ENCODE data around the gene SLC35G1.
A peak's percentile ranks its signal among the peaks of the same experiment; 100 is the strongest.

The SLC35G1 gene

DNA sequence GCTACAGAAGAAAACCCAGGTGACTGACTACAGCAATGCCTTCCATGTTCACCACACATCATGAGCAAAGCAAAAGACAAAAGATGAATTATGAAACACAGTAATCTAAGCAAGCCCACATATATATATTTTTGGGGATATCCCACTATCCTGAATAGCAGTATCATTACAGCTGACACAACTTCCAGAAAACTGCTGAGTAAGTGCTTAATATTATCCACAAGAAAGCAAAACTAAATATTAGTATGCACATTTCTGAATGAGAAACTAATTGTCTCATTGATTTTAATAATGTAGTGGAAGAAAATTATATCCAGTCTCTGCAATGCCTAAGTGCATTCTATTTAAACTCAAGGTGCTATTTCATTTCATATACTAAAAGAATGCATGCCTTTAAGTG is 14.5 kb upstream of the SLC35G1 start:
- FAIRE-seq, result no peak

DNA sequence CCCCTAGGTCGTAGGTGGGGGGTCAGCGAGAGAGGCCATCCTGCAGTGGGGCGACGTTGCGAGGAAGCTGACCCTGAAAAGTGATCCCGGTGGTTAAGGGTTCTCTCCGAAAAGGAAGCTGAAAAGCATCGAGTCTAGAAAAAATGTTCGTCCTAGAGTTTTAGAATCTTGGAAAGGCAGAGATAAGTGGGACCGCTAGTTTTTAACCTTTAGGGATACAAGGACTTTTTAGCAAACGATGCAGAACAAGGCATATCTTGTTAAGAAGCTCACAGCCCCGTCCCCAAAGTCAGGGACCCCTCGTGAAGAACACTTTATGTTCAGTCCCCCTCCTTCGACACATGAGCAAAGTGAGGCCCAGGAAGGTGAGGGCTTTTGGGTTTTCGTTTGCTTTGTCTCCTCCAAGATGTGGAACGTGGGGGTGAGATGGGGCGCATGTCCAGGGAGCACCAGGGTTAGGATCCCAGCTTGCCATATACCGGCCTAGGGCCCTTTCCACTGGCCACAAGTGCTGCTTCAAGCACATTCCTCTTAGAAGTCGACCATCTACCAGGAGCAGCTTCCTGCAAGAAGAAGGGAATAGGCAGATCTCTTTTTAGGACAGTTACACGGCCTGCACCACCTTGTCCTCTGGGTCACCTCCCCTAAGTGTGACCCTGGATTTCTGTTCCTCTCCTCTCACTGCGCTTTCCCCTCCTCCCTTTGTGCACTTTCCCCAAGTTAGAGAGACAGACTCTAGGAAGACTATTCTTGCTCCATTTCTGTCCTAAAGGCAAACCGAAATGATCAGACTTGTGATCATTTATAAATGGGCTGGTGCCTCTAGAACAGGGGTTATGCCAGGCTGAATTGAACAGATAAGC is 969 bp downstream of the SLC35G1 start:
- FAIRE-seq, result no peak

DNA sequence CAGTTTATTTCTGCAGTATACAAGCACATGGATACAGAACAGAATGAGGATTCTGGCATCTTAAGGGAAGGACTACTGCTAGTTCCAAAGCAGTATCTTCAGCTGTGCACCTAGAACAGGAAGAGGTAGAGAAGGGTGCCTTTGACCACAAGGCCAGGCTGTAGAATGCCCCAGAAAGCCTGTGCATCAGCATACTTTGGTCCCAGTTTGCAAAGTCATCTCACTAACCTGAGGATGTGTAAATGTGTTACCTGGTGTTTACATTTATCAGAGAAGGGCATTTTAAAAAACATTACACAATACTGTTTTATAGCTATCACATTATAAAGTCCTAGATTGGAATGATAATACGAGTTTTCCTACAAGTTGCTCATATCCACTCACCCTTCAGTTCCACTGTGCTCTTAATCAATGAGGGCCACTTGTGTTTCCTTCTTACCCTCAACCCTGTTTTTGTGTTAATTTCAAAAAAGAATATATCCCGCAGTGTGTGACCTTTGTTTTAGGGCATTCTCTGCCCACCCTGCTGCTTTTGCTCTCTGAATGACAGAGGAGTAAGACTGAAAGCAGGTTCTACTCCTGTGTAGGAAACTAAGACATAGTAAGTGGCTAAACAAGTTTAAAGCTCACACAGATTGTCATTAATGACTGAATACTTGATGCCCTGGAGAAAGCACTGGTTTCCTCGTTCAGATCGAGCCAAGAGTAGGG is 3.4 kb downstream of the SLC35G1 start:
- FAIRE-seq, result no peak

DNA sequence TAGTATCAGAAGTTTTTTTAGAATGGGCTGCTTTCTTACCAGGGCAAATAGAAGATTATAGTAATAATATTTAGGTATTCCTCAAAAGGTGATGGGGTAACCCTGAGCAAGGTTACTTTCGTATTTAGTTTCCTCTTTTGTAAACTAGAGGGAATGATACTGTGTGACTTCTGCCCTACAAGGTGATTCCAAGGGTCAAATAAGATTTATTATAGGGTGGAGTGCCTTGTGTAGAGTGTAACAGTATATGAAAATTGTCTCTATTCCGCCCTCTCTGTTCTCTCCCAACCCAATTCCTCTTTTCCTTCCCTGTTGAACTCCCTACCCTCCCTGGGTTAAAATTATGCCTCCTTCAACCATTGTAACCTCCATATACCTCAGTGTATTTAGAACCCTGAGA is 5.3 kb downstream of the SLC35G1 start:
- no peak for FAIRE-seq

DNA sequence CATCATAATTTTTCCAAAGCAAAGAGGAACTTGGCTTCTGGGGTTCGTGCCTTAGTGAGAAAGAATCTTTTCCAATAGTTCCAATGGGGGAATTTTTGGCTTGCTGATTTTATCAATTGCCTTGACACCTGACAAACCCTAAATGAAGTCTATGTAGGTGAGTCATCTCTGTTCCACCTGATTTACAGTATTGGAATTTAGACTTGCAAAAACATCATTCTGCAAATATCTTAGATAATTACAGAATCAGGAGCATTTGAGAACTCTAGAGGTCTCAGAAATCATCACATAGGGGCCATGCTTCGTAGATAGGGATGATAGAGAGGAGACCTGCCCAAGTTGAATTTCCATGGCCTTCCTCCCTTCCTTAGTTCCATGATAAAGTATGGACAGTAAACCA is 9.3 kb downstream of the SLC35G1 start:
- no peak for FAIRE-seq

DNA sequence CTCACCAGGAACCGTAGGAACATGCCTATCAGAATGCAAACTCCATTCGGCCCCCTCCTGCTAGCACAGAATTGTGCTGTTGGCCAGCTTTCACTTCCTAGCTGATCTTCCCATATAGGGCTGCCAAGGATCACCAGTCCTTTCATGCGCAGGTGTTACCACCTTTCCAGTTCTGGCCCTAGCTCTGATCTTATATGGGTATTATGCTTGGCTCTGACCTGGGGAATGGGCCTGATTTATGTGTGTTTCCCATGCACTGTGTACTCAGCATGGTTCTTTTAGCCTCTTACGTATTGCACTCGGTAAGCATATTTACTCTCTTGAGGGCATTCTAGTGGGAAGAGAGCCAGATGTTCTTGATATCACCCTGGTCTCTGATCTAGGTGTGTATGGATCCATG is 11.1 kb downstream of the SLC35G1 start:
- FAIRE-seq, result no peak

DNA sequence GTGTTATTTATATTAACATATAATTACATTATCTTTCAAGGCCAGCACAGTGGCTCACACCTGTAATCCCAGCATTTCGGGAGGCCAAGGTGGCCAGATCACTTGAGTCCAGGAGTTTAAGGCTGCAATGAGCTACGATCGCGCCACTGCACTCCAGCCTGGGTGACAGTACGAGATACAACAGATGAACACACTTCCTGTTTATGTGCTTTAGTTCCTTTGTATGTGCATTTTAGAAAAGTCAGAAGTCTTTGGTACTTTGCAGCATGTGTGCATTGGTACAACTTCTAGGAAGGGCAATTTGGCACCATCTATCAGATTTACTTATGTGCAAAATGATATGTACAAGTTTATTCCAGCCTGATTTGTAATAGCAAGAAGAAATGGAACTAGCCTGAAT is 13.3 kb downstream of the SLC35G1 start:
- FAIRE-seq, result no peak

DNA sequence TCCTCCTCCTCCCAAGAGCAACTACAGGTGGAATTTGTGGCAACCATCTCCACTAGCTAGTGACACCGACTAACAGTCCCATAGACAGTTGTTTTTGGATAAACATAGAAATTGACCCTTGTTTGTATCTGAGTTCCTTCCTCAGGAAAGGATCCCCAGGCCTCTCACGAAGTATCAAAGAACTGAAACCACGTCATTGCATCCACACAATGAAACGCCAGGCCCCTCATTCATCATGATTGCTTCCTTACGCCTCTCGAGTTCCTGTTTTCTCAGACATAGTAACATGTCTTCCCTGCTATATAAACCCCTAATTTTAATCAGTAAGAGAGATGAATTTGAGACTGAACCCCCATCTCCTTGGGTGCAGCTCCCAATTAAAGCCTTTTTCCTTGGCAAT is 18.1 kb downstream of the SLC35G1 start:
- no peak for FAIRE-seq

DNA sequence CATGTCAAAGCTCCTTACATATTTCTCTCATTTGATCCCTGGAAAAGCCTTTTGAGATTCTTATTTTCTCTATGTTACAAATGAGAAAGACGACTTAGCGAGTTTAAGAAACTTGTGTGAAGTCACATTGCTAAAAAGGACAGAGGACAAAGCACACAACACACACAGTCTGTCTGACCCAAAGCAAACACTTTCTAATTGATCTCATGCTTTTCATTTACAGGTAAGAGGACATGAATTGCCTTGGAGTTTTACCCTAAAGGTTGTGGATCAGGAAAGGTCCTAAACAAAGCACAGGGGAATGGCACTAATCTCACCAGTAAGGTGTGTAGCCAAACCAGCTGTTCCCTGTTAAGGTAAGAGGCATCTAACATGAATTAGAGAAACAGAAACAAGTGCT is 18.7 kb downstream of the SLC35G1 start:
- FAIRE-seq, result no peak

DNA sequence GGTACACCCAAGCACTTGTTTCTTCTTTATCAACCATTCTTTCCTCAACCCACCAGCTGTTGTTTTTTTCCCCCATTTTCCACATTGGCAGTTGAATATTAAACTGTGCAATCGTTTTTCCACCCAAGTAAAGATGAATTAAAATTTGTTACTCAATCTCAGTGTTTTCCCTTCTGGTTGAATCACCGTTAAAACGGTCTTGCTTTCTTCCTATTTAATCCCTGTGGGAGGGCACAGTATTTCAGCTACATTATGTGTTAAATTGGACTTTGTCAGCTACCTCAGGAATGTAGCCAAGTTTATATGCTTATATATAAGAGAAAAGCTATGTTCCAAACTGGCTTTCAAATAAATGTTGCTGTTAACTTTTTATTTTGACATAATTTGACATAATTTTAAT is 19.9 kb downstream of the SLC35G1 start:
- FAIRE-seq, result no peak

DNA sequence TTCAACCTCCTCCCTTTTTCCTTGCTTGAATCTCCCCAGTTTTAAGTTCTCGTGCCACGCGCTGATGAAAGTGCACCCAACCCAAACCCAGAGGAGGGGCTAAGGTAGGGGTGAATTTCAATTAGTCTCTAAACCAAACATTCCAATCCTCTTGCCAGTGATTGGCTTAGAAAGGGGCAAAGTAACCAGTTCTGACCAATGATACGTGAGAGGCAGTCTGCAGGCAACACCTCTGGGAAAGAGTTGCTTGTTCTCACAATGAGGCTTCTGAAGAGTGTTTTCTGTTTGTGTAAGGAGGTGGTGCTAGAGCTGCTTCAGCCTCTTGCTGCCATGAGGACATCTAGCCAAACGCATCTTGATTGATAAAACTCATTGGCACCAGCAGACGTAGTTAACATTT is 21.8 kb downstream of the SLC35G1 start:
- no peak for FAIRE-seq

DNA sequence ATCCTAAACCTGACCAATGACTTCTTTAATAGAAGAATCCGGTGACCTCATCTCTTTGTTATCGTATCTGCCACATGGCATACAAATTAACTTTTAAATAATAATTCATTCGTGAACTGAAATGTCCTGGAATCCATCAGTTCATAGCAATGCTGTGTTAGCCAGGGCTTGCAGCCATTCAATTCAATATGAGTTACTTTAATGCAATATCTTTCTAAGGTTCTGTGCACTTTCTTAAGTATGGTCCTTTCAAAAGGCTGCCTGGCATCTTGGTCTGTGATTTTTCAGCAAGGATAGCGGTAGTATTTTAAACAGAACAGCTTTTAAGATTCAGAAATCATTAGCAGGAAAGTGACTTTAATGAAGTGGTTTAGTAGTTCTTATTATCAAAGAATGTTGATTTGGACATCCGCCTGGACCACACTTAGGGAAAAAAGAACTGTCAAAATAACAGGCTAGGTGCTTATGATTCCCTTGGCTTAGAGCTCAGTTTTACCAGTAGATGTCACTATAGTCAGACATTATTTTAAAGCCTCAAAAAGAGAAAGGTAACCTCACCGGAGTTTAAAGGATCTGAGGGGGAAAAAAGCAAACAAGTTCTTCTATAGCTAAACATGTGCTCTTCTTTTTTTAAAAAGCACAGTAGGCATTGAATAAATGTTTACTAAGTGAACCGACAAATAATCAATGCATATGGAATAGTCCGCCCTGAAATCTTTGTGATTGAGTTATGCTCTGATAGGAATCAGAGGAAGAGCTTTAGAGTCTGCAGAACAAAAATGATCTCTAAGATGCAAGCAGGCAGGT is 22.7 kb downstream of the SLC35G1 start:
- peak; percentile 94 for FAIRE-seq

DNA sequence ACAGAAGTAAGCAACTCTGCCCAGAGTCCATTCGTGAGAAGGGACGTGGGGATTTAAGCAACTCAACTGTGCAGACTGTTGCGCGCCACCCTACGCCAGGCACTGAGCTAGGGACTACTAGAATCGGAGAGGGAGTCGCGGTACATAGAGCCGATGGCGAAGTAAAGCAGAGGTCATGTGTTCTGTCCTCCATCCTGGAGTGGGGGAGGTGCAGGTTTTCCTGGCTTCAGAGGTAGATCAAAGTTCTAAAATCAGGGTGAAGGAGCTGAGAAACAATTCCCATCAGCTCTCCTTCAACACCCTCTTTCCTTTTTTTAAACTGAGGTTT is 23.2 kb downstream of the SLC35G1 start:
- peak; percentile 13 for FAIRE-seq

DNA sequence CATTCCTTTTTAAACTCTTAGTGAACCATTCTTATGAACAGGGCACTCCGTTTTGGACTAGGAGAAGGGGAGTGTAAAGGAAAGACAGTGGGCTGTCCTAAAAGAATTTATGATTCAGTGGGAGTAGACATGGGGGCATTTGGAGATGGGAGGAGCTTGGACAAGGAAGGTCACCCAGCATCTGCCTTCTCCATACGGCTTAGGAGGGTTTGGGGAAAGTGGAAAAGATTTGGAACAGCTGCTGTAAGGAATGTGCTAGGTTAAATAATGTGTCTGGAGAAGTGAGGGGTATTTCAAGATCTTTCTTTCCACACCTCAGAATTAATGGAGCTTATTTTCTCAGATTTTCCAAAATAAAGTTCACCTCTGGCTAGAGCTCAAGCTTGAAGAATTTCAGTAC is 24.0 kb downstream of the SLC35G1 start:
- FAIRE-seq, result no peak

DNA sequence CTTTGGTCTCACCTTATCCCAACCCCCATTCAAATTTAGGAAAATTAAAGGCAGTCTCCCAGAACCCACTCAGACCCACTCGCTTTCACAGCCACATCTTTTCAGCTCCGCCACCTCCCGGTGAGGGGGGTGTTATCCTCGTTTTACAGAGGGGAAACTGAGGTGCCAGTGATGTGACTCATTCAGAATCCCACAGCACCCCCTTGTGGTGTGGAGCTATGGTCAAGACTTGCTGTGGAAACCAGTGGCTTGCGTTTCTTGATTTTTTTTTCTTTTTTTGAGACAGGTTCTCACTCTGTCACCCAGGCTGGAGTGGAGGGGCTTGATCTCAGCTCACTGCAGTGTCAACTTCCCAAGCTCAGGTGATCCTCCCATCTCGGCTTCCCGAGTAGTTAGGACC is 27.6 kb downstream of the SLC35G1 start:
- no peak for FAIRE-seq

DNA sequence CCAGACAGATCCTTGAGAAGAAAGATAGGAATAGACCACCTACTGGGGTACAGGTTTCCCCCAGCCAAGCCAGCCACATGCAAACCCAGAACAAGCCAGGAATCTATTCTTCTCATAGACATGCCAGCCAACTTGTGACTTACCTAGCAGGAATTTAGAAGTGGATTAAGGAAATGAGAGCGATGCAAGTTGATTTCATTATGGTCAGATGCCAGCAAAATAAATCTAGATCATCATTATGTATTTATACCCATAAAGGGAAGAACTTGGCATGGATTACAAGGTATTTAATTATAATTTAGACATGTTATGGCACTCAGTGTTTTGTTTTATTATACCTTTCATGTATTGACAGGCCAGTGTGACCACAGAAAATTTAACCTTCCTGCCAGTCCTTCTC is 32.8 kb downstream of the SLC35G1 start:
- FAIRE-seq, result no peak

DNA sequence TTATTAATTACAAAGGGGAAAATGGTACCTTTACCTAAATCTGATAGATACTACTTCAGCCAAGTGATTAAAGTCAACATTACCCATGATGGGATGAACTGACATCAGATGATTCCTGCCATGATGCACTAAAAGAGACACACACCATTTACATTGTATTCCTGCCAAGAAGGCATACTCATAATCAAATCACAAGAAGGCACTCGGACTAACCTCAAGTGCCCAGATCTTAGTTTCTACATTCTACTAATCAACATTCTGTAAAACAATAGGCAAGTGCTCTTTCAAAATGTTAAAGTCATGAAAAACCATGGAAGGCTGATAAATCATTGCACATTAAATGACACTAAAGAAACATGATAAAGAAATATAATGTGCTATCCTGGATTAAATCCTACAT is 44.4 kb downstream of the SLC35G1 start:
- FAIRE-seq, result no peak

DNA sequence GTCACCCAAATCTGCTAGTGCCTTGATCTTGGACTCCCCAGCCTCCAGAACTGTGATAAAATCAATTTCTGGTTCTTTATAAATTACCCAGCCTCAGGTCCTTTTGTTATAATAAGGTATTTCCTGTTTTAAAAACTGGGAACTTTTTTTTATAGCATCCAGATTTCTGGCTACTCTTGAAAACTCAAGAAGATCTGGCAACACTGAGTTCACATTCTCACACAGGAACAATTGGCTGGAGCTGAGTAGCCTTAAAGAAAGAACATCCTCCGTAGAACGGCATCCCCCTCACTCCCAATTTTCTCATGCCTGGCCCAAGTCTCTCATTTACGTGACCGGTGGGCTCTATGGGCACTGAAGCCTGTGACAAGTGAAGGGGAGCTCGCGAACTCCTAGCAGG is 47.1 kb downstream of the SLC35G1 start:
- no peak for FAIRE-seq

DNA sequence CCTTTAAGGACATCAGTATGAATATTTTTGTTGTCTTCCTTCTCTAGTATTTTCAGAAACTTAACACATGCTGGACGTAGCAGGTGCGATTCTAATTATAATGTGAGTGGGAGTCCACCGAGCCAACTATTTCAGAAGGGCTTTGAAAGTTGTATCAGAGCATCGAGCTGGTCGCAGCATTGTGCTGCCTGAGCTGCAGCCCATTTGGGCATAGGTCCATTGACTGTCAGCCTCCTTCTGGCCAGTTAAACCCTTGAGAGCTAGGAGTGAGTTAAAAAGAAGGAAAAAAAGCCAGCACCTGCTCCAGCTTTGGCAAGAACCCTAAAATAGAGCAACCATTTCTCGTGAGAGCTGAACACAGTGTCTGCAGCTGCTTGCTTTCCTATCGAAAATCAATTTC is 47.8 kb downstream of the SLC35G1 start:
- FAIRE-seq, result no peak

DNA sequence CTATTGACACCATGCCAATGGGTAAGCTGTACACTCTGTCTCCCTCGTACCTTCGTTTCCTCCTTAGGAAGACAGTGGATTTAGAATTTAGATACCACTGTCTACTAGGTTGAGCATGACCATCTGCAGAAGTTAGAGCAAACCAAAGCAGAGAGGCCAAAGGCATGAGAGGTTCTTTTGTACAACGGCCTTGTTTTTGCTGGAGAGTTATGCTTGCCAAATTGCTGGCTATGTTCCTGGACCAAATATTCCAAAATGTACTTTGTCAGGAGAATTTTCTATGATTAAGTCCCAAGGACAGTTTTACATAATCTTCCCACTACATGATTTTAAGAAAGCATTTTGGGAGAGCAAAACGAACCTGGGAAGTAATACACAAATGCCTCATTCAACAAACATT is 52.0 kb downstream of the SLC35G1 start:
- FAIRE-seq, result no peak

DNA sequence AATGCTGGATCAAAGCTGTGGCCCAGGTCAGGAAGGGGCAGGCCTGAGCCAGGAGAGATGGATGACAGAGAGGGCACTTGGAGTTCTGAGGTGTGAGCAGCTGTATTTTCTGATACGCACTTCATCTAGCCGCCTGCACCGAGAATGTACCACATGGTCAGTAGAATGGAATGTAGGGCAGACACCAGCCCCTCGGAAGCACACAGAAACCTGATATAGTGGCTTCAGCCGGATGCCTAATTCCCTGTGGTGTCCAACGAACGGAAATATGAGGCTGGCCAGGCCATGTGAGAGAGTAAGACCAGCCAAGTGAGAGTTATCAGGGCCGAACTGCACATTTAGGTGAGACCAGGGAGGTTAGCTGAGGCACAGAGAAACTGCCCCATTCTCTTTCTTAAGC is 53.3 kb downstream of the SLC35G1 start:
- FAIRE-seq, result no peak

DNA sequence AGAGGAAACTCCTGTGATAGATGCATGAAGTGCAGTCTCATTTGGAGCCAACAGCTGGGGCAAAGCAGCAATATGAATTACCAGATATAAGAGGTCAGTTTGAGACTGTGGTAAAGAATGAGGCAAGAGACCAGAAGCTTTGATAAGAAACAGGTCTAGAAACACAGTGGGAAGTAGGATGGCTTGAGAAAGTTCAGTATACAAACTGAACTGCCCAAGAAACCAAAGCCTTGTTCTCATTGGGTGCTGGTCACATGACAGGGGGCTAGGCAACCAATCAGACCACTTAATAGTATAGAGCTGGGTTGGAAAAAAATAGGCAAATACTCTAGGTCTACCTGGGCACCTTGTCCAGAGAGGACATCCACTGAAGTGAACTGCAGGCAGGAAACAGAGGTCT is 53.7 kb downstream of the SLC35G1 start:
- FAIRE-seq, result no peak

DNA sequence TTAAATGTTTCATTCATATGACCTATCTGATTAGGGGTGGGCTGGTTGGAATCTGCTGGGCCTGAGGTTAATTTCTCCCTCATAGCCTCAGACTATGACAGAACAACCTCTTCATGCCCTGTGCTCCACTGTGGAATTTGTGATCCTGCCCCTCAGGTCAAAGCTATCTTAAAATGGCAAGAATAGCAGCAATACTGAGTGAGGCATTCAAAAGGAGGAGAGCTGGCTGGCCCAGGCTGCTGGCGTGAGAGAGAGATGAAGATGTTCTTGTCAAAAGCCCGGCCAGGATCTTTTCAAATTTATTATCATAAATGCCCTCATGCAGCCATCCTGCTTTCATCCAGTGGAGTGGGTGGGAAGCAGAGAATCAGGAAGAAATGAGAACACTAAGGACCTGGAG is 58.1 kb downstream of the SLC35G1 start:
- no peak for FAIRE-seq

All from islet of Langerhans (tissue), 1 donor.